ENCODE results near the gene CSNK2A2. TPM values are rescaled to one million over a fixed set of nuclear protein-coding genes. Genes with fewer than 3 reads are reported as not detected.

Gene CSNK2A2
- polyA plus RNA-seq, 2 of the 4 experiments (the other 2 are of a cell fraction): 42.5 to 47.6 TPM

DNA sequence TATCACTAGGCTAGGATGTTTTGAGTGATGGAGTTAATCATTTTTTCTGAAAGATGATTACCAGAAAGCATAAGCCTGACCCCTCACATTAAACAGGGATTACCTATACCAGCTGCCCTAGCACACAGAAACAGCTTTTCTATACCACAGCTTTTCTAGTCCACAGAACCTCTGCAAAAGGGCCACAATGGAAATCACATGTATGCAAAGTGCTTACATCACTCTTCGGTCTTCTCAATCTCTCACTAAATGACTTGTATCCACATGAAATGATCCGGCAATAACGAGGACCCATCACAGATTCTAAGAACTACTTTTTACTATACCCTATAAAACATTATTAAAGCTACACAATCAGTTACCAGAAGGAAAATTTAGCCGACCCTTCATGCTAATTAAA, 2.6 kb downstream of the CSNK2A2 start:
- no peak overlapping the region for H3K4me2 ChIP-seq
- DNase-seq (ENCODE audit: low read depth in 1 of 2, low spot score in 1 of 2) (no peak), FAIRE-seq (no peak), ATAC-seq (no peak)
- peaks cover 12% of the 10 kb centered on the region for H3K4me1 ChIP-seq
- ChIA-PET POLR2A (no interaction called here), CTCF (interaction anchor here (0.6 to 1.3 kb wide), 6 partner anchors 9 to 141 kb away, joined by 3 to 4 read pairs (median 3); no protein-coding TSS in a partner anchor)
- no peaks in the 10 kb centered on the region for H3K9me3 ChIP-seq
- TF ChIP-seq ZSCAN20 (CRISPR knock-in tag; IDR thresholded peaks at IDR 0.05) (no peak), MYC (IDR thresholded peaks at IDR 0.05; ENCODE audit: borderline replicate concordance, low read length) (no peak), HOXB5 (CRISPR knock-in tag; IDR thresholded peaks at IDR 0.05) (no peak), JUN (IDR thresholded peaks at IDR 0.05) (no peak), RARB (CRISPR knock-in tag; IDR thresholded peaks at IDR 0.05) (no peak), MAFK (IDR thresholded peaks at IDR 0.05; ENCODE audit: partially characterized antibody) (no peak), NPAS2 (CRISPR knock-in tag; IDR thresholded peaks at IDR 0.05; ENCODE audit: borderline replicate concordance) (no peak), TP53 (CRISPR knock-in tag; IDR thresholded peaks at IDR 0.05) (no peak), NFE2L2 (conservative IDR thresholded peaks at IDR 0.05; ENCODE audit: low read length) (no peak)
- no peak overlapping the region for H3K4me3 ChIP-seq
- WGBS (ENCODE audit: missing lambda C conversion rate): 88% methylated on average over 4 of the region's 4 CpGs
- H3K27ac ChIP-seq: no peak overlapping the region

DNA sequence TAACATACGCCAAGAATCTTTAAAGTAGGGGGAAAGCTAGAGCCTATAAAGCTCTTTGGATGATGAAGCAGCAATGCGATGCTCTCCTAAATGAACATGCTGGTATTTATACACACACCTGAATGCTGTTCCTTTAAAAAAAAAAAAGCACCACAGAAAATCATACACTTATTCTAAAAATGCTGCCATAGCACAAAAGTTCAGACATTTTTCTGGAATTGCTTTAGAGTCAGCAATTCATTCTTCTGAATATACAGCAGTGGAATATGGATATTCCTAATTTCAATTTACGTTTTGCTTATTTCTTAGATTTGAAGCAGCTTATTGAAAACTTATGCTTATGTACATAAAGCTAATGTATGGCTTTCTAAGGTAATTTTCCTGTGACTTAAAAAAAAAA, 3.1 kb downstream of the CSNK2A2 start:
- POLR2A ChIA-PET: no interaction called here
- FAIRE-seq: no peak

DNA sequence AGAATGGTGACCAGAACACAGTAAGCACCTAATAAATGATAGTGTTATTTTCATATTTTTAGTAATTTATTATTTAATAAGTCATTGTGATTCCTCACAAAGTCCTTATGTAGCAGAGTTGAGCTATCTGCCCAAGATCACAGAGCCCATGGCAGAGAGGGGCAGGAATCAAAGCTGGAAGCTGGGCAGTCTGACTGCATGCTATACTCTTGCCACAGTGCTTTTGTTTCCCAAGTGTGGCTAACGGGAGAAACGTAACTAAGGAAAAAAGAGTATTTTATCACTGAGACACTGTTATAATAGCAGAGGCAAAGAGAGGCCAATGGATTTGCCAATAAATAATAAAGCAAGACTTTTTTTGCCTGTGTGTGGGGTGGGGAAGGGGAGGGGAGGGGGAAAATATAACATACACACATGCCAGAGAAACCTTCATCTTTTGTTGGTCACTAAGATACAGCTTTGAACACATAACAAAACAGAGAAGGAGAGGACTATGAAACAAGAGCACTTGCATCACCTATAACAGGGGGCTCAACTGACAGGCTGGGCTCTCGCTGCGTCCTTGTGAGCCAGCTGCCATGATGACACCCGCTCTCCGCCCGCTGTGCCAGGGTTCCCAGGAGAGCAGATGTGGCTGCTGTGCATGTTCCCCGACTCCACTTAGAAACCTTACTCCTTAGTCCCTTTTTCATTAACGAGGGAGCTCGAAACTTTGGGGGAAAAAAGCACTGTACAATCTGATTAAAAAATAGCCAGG, 10.1 kb downstream of the CSNK2A2 start:
- Histone ChIP-seq H3K9me3 (no peaks in the 10 kb centered on the region), H3K4me1 (no peaks in the 10 kb centered on the region), H3K27ac (no peak overlapping the region), H3K4me3 (no peak overlapping the region), H3K4me2 (no peak overlapping the region)
- CTCF ChIA-PET: interaction anchor here (0.7 to 1.0 kb wide), 3 partner anchors 9 to 13 kb away, joined by 3 read pairs; no protein-coding TSS in a partner anchor
- no peak for ATAC-seq
- POLR2A ChIA-PET: no interaction called here
- no peak for DNase-seq (ENCODE audit: low read depth in 1 of 2, low spot score in 1 of 2)
- WGBS (ENCODE audit: missing lambda C conversion rate): 93% methylated on average over 10 of the region's 10 CpGs
- FAIRE-seq: no peak
- TF ChIP-seq CBX8 (IDR thresholded peaks at IDR 0.05) (no peak), HOXB5 (CRISPR knock-in tag; IDR thresholded peaks at IDR 0.05) (no peak), FOSL2 (IDR thresholded peaks at IDR 0.05) (no peak), FOSL2 (CRISPR knock-in tag; IDR thresholded peaks at IDR 0.05) (no peak), SMC3 (IDR thresholded peaks at IDR 0.05) (no peak), POLR2AphosphoS2 (conservative IDR thresholded peaks at IDR 0.05; ENCODE audit: low read length) (no peak), CEBPB (IDR thresholded peaks at IDR 0.05) (no peak), CHD2 (IDR thresholded peaks at IDR 0.05; ENCODE audit: low read length, partially characterized antibody) (no peak), RCOR1 (IDR thresholded peaks at IDR 0.05; ENCODE audit: low read depth, low read length) (no peak), TFCP2L1 (CRISPR knock-in tag; IDR thresholded peaks at IDR 0.05) (no peak)

More for the DNA sequence above, 3.1 kb downstream of the CSNK2A2 start:
- 64% methylated on average over 3 of the region's 3 CpGs for WGBS (ENCODE audit: missing lambda C conversion rate)
- ATAC-seq (no peak), DNase-seq (ENCODE audit: low read depth in 1 of 2, low spot score in 1 of 2) (no peak)
- H3K4me3 ChIP-seq: no peak overlapping the region
- no peak for TF ChIP-seq TFCP2L1 (CRISPR knock-in tag; IDR thresholded peaks at IDR 0.05)
- TF ChIP-seq HDAC2 (IDR thresholded peaks at IDR 0.05): no peak
- TF ChIP-seq MAFK (IDR thresholded peaks at IDR 0.05; ENCODE audit: partially characterized antibody): peak; percentile 51
- no peak overlapping the region for H3K4me2 ChIP-seq
- no peak overlapping the region for H3K27ac ChIP-seq
- peaks cover 12% of the 10 kb centered on the region for H3K4me1 ChIP-seq
- H3K9me3 ChIP-seq: no peaks in the 10 kb centered on the region
- CTCF ChIA-PET: interaction anchor here (0.6 to 1.6 kb wide), 6 partner anchors 10 to 67 kb away, joined by 3 to 4 read pairs (median 3); no protein-coding TSS in a partner anchor

DNA sequence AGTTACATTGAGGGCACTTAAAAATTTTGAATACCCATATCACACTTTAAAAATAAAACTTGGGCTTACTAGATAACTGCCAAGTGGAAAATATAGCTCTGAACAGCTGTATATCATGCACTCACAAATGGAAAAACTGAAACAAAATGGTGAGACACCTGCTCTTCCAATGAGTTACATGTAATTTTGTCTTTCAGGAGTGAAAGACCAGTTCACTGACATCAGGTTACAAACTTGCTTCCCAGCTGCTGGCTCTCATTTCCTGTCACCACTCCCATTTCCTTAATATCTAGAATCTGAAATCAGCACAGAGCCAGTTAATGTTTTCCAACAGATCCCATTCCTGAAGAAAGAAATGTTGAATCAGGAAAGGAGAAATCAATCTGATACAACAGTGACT, 10.8 kb downstream of the CSNK2A2 start:
- FAIRE-seq (no peak), DNase-seq (ENCODE audit: low read depth in 1 of 2, low spot score in 1 of 2) (no peak), ATAC-seq (no peak)
- H3K27ac ChIP-seq: no peak overlapping the region
- no peak overlapping the region for H3K4me2 ChIP-seq
- no peaks in the 10 kb centered on the region for H3K9me3 ChIP-seq
- no peaks in the 10 kb centered on the region for H3K4me1 ChIP-seq
- CTCF ChIA-PET: interaction anchor here (1.0 kb wide), 1 partner anchor 11 kb away, joined by 3 read pairs; no protein-coding TSS in a partner anchor
- POLR2A ChIA-PET: no interaction called here
- H3K4me3 ChIP-seq: no peak overlapping the region
- TF ChIP-seq, protein P1, sequence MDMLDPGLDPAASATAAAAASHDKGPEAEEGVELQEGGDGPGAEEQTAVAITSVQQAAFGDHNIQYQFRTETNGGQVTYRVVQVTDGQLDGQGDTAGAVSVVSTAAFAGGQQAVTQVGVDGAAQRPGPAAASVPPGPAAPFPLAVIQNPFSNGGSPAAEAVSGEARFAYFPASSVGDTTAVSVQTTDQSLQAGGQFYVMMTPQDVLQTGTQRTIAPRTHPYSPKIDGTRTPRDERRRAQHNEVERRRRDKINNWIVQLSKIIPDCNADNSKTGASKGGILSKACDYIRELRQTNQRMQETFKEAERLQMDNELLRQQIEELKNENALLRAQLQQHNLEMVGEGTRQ (IDR thresholded peaks at IDR 0.05): no peak
- TF ChIP-seq HDAC2 (IDR thresholded peaks at IDR 0.05): no peak
- TF ChIP-seq RCOR1 (IDR thresholded peaks at IDR 0.05; ENCODE audit: low read depth, low read length): no peak
- TF ChIP-seq RAD21 (conservative IDR thresholded peaks at IDR 0.05 in 1 of 2, IDR thresholded peaks at IDR 0.05 in 1 of 2): no peak
- TF ChIP-seq FOSB (CRISPR knock-in tag; IDR thresholded peaks at IDR 0.05): no peak
- no peak for TF ChIP-seq ZNF302 (CRISPR knock-in tag; IDR thresholded peaks at IDR 0.05)
- TF ChIP-seq ZSCAN20 (CRISPR knock-in tag; IDR thresholded peaks at IDR 0.05): no peak
- no peak for TF ChIP-seq HOXB13 (CRISPR knock-in tag; IDR thresholded peaks at IDR 0.05; ENCODE audit: low read depth)
- no peak for TF ChIP-seq HOXA7 (CRISPR knock-in tag; IDR thresholded peaks at IDR 0.05)
- TF ChIP-seq CBX8 (IDR thresholded peaks at IDR 0.05): no peak
- TF ChIP-seq PHF8 (IDR thresholded peaks at IDR 0.05; ENCODE audit: borderline replicate concordance, low read depth): no peak
- TF ChIP-seq, protein P2, sequence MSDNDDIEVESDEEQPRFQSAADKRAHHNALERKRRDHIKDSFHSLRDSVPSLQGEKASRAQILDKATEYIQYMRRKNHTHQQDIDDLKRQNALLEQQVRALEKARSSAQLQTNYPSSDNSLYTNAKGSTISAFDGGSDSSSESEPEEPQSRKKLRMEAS (IDR thresholded peaks at IDR 0.05): no peak
- TF ChIP-seq FOXS1 (CRISPR knock-in tag; IDR thresholded peaks at IDR 0.05): no peak
- TF ChIP-seq, protein P3, sequence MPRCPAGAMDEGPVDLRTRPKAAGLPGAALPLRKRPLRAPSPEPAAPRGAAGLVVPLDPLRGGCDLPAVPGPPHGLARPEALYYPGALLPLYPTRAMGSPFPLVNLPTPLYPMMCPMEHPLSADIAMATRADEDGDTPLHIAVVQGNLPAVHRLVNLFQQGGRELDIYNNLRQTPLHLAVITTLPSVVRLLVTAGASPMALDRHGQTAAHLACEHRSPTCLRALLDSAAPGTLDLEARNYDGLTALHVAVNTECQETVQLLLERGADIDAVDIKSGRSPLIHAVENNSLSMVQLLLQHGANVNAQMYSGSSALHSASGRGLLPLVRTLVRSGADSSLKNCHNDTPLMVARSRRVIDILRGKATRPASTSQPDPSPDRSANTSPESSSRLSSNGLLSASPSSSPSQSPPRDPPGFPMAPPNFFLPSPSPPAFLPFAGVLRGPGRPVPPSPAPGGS (IDR thresholded peaks at IDR 0.05): no peak
- no peak for TF ChIP-seq RFX5 (IDR thresholded peaks at IDR 0.05)

Data from A549 (cell line).